ENCODE data around the gene ADGRB3. TPM values are rescaled to one million over a fixed set of nuclear protein-coding genes. Genes with fewer than 3 reads are reported as not detected.
A peak's percentile ranks its signal among the peaks of the same experiment; 100 is the strongest.

ADGRB3 gene
- total RNA-seq, 1 donor from 2014 or later: not detected

GRCh38 chr6:68718385-68719073, 83.4 kb downstream of the ADGRB3 start:
- TF ChIP-seq, protein P1, sequence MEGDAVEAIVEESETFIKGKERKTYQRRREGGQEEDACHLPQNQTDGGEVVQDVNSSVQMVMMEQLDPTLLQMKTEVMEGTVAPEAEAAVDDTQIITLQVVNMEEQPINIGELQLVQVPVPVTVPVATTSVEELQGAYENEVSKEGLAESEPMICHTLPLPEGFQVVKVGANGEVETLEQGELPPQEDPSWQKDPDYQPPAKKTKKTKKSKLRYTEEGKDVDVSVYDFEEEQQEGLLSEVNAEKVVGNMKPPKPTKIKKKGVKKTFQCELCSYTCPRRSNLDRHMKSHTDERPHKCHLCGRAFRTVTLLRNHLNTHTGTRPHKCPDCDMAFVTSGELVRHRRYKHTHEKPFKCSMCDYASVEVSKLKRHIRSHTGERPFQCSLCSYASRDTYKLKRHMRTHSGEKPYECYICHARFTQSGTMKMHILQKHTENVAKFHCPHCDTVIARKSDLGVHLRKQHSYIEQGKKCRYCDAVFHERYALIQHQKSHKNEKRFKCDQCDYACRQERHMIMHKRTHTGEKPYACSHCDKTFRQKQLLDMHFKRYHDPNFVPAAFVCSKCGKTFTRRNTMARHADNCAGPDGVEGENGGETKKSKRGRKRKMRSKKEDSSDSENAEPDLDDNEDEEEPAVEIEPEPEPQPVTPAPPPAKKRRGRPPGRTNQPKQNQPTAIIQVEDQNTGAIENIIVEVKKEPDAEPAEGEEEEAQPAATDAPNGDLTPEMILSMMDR (IDR thresholded peaks at IDR 0.05; ENCODE audit: insufficient read depth, low read length, severe bottlenecking): no peak
- Histone ChIP-seq H3K4me3 (ENCODE audit: low read depth, low read length) (no peak overlapping the region), H3K27me3 (ENCODE audit: control insufficient read depth, insufficient read depth, low read length) (no peaks in the 10 kb centered on the region), H3K36me3 (ENCODE audit: control insufficient read depth, insufficient read depth, low read length) (no peaks in the 10 kb centered on the region)
- DNase-seq (ENCODE audit: low read depth) (peak; percentile 87), FAIRE-seq (no peak)

GRCh38 chr6:68719761-68720160, 84.7 kb downstream of the ADGRB3 start:
- TF ChIP-seq, protein P1 (IDR thresholded peaks at IDR 0.05; ENCODE audit: insufficient read depth, low read length, severe bottlenecking): no peak
- Histone ChIP-seq H3K36me3 (ENCODE audit: control insufficient read depth, insufficient read depth, low read length) (no peaks in the 10 kb centered on the region), H3K4me3 (ENCODE audit: low read depth, low read length) (no peak overlapping the region), H3K27me3 (ENCODE audit: control insufficient read depth, insufficient read depth, low read length) (no peaks in the 10 kb centered on the region)
- FAIRE-seq (no peak), DNase-seq (ENCODE audit: low read depth) (no peak)

DNA sequence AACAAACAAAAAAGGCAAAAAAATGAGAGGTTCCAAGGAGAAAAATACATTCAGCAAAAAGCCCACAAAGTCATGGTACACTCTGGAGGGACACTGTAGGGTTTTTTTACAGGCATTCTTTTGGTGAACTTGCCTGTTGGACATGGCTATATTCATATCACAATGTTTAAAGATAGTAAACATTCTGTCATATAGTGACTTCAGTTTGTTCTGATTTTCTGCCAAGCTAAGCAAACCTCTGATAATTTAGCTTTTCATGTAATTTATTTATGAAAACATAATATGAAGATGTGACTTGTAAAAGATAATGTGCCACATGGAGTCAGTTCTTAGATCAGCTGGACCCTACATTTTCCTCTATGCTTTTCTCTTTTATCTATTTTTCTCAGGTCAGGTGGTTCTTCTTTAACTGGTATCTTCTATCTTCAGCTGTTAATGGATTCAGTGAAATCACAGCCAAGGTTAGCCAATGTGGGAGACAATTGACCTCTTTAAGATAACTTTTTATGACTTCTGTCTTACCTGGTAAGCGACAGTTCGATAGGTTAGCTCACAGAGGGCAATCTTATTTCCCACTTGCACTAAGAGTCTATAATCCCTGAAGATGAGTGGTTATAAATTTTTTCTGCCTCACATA, 87.9 kb downstream of the ADGRB3 start:
- DNase-seq (ENCODE audit: low read depth) (no peak), FAIRE-seq (no peak)

GRCh38 chr6:68724060-68724459, 89.0 kb downstream of the ADGRB3 start:
- no peak overlapping the region for H3K4me3 ChIP-seq (ENCODE audit: low read depth, low read length)
- no peaks in the 10 kb centered on the region for H3K27me3 ChIP-seq (ENCODE audit: control insufficient read depth, insufficient read depth, low read length)
- DNase-seq (ENCODE audit: low read depth): no peak
- no peaks in the 10 kb centered on the region for H3K36me3 ChIP-seq (ENCODE audit: control insufficient read depth, insufficient read depth, low read length)
- FAIRE-seq: no peak
- TF ChIP-seq, protein P1 (IDR thresholded peaks at IDR 0.05; ENCODE audit: insufficient read depth, low read length, severe bottlenecking): no peak

More for the DNA sequence above, 87.9 kb downstream of the ADGRB3 start:
- no peaks in the 10 kb centered on the region for H3K27me3 ChIP-seq (ENCODE audit: control insufficient read depth, insufficient read depth, low read length)
- TF ChIP-seq, protein P1 (IDR thresholded peaks at IDR 0.05; ENCODE audit: insufficient read depth, low read length, severe bottlenecking): no peak
- no peak overlapping the region for H3K4me3 ChIP-seq (ENCODE audit: low read depth, low read length)
- H3K36me3 ChIP-seq (ENCODE audit: control insufficient read depth, insufficient read depth, low read length): no peaks in the 10 kb centered on the region

GRCh38 chr6:68726337-68726736, 91.3 kb downstream of the ADGRB3 start:
- no peak for DNase-seq (ENCODE audit: low read depth)

More at GRCh38 chr6:68726337-68726736, 91.3 kb downstream of the ADGRB3 start:
- TF ChIP-seq, protein P1 (IDR thresholded peaks at IDR 0.05; ENCODE audit: insufficient read depth, low read length, severe bottlenecking): no peak
- no peak for FAIRE-seq
- no peak overlapping the region for H3K4me3 ChIP-seq (ENCODE audit: low read depth, low read length)
- no peaks in the 10 kb centered on the region for H3K36me3 ChIP-seq (ENCODE audit: control insufficient read depth, insufficient read depth, low read length)
- no peaks in the 10 kb centered on the region for H3K27me3 ChIP-seq (ENCODE audit: control insufficient read depth, insufficient read depth, low read length)

All from bronchial epithelial cell (primary cell).